HG03103 (cell line): ENCODE data around the gene OXER1.
A peak's percentile ranks its signal among the peaks of the same experiment; 100 is the strongest.
"Not testable (repeated sequence)": the region's sequence is repeated elsewhere in the genome, so short reads cannot be mapped to it uniquely, and the experiment has no call there.

Source experiments
- ATAC-seq: cut with Tn5 transposase; IDR thresholded peaks from one replicate; pipeline ENCODE4 v1.9.1; 2021; ENCODE audit warnings: low read depth; ENCODE audit not compliant: unreplicated experiment

The OXER1 gene

DNA sequence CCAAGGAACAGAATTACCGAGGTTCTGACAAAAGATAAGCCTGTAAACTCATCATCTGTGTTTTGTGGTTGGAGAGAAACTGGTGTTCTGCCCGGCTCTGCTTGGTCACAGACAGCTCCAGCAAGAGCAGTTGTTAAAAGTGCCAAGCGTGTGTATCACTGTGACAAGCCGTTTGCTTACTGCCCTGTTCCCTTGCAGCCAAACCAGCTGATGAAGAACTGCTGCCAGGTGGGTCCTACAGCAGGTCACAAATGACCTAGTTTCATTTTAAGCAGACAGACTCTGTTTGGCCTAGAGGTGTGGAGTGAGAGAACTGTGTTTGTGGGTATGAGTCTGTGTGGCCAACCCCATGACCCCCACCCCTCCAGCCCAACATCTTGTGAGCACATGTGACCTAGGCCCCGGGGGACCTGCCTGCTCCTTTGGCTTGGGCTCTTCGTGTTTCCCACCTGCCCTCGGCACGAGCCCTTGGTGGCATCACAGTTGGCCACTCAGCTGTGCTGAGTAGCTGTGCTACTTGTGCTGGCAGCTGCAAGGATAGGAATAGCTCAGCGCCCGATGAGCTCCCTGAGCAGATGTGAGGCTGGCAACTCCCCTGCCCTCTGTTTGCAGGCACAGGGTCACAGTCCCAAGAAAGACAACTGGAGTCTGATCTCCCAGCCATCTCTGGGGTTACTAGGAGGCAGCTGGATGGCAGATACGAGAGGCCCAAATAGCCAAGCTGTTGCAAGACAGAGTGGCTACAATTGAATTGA is 9.7 kb downstream of the OXER1 start:
- peak; percentile 50 for ATAC-seq

DNA sequence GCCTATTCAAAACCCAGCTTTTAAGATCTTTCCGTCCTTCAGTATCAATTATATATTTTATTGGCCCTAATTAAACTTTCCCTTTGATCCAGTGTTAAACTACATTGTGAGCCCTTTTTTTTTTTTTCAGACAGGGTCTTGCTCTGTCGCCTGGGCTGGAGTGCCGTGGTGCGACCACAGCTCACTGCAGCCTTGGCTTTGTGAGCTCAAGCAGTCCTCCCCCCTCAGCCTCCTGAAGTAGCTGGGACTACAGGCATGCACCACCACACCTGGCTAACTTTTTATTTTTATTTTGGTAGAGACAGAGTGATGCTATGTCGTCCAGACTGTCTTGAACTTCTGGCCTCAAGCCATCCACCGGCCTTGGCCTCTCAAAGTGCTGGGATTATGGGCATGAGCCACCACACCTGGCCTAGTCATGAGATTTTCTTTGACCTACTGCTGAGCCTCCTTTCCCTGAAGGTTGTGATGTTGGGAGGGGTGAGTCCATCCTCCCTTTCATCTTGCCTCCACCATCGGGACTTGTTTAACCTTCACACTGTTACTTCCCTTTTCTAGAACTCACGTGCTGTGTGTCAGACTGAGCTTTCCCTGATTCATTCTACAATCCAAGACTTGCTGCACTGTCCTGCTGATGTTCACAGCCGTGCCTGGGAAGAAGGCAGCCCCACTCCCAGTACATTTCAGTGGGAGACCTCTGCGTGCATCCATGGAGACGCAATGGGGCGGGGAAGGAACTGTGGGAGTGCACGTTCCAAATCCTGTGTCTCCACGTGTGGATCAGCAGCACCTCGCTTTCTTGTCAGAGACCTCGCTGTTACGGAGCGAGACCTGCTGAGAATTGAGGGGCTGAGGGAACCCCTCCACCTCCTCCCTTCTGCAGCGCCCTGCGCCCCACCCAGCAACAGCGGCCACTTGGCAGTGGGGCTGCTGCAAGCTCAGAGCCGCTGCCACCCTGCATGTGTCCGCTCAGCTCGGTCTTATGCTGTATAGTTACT is 10.8 kb downstream of the OXER1 start:
- no peak for ATAC-seq

DNA sequence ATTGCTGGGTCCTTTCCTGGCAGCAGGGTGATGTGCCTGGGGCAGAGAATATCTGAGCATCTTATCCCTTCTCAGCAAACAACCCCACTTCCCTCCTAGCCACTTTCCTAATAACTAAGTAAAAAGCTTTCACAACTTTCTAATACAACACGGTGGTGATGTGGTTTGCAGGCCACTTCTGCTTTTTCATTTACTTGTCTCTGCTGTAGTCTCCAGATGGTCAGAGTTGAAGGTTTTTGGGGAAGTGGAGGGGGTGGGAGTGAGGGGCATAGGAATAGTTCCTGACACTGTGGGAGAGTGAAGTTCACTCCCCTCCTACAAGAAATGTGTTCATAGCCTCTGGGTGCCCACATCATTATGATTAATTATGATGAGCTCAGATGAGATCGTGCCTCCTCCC is 11.6 kb downstream of the OXER1 start:
- peak; percentile 49 for ATAC-seq

DNA sequence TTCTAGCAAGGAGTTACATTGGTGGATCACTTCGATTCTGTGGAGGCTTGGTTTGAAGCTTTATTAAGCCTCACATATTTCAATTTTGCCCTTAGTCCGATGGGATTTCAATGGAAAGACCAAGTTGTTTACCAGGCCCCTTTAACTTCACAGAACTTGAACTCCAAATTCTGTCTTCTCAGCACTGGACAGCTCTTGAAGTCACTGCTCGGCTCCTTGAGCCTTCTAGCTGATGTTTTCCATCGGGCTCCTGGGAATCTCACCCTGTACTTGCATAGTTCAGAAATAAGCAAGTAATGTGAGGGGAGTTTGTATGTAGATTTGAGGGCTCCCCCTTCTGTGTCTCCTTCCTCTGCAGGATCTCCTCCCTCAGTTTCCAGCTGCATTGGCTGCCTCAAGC is 15.1 kb downstream of the OXER1 start:
- ATAC-seq = no peak

DNA sequence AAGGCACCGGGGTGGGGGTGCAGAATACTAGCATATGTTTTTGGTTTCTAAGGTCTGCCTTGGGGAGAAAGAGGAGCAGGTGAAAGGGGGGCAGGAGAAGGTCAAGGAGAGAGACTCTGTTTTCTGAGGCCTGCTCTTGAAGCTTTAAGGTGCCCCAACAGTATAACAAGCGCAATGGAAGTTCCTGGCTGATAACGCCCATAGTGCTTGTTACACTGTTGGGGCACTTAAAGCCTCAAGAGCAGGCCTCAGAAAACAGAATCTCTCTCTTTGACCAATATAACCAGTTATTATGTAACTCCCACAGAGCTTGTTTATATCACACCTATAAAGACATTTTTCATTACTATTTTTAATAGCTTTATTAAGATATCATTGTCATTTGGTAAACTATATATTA is 16.5 kb downstream of the OXER1 start:
- no peak for ATAC-seq

DNA sequence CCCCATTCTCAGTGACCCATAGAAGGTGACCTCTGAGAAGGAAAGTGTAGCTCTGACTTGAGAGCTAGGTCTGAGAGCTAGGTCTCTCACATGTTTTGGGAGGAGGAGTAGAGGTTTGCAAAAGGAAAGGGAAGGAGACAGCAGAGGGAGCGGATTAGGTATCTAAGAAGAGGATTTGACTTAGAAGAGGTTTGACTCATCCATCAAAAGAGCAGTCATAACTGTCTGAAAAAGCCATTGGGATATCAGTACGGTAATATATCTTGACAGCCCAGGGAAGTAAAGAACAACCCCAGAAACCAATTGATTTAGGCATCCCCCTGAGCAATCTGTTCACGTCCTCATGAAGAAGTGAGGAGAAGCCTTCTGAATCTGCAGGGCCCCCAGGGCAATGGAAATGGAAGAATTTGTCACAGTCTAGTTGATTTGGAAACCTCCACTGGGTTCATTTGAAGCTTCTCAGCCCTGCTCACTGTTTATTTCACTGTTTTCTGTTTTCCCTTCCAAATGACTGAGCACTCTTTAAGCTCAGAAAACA is 19.3 kb downstream of the OXER1 start:
- no peak for ATAC-seq

DNA sequence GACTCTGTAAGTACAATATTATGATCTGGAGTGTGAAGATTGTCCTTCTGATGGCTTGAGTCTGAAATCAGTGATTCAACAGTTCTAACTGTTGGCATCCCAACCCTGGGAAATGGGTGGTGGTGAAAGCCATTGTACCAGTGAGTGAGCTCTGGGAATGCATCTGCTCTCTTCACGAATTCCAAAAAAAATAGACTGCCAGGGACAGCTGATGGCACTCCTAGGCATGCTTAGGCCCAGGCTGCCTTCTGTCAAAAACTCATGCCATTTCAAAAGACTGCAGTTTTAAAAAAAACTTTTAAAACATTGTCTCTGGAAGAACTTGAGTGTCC is 20.3 kb downstream of the OXER1 start:
- no peak for ATAC-seq

DNA sequence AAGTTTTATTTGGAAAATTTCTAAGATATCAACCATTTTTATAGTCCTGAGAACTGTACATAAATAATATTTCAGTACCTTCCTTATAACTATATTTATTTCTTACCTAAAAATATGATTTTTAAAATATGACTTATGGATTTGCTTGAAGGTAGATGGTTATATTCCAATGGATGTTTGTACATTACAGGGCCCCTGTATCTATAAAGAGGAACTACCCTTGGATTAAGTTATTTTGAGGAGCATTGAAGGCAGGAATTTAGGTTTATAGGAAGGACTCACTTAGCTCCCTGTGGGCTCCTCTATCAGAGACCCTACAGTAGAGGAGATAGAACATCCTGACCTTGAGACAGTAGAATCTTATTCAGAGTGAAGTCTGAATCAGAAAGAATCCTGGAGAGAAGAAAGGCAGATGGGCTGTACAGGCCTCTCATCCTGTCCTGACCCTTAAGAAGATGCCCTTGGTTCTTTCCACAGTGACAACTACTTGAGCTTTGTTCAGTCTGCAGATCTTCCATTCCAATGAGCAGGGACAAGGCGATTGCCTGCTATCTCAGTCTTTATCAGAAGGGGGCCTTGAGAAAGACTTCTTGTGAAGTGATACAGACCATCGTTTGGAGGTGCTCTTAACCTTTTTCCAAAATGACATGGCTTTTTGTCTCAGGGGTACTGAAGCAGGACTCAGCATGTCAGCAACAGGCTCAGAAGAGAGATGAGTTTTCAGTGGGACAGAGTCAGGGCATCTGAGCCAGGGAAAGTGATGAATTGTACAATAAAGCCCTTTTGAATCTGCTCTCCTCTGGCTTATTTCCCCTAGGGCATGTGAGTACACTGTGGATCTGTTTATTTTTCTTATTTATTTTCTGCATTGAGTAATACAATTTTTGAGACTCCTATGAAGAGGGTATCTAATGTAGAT is 20.9 kb downstream of the OXER1 start:
- no peak for ATAC-seq

DNA sequence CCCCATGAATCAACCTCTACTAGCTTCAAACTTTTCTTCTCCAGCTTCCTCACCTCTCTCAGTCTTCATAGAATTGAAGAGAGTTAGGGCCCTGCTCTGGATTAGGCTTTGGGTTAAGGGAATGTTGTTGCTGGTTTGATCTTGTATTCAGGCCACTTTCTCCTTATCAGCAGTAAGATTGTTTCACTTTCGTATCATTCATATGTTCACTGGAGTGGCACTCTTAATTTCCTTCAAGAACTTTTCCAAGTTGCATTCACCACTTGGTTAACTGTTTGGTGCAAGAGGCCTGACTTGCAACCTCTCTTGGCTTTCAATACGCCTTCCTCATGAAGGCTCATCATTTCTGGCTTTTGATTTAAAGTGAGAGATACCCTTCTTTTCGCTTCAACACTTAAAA is 22.8 kb downstream of the OXER1 start:
- no peak for ATAC-seq

DNA sequence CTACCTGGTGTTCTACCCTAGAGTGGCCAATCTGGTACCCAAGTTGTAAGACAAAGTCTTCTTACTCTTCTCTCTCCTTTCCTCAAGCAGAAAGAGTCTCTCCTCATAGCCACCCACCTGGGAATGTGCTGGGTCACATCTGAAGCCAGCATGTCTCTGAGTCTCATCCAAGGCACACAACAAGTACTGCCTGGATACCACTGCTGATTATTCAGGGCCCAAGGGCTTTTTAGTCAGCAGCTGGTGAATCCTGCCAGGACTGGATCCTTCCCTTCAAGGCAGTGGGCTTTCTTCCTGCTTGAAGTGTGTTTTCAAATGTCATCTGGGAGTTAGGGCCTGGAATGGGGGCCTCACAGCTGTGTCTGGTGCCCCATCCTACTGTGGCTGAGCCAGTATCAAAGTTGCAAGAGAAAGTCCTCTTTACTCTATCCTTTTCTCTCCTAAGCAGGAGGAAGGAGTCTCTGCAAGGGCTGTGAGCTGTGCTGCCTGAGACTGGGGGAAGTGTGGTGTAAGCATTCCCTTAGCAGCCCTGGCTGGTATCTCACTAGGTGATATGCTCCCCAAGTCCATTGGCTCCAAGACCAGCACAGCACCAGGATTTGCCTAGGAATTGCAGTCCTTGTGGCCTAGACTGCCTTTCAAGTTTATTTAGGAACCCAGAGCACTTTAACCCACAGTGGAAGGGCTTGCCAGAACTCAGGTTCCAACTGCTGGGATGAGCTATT is 27.2 kb downstream of the OXER1 start:
- no peak for ATAC-seq

DNA sequence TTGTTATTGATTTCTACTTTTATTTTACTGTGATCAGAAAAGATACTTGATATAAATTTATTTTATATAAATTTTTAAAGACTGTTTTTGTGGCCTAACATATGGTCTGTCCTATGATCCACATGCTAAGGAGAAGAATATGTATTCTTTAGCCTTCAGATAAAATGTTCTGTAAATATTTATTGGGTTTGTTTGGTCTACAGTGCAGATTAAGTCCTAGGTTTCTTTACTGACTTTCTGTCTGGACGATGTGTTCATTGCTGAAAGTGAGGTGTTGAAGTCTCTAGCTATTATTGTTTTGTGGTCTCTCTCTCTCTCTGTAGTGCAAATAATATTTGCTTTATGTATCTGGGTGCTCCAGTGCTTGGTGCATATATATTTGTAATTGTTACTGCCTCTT is 30.1 kb downstream of the OXER1 start:
- no peak for ATAC-seq

DNA sequence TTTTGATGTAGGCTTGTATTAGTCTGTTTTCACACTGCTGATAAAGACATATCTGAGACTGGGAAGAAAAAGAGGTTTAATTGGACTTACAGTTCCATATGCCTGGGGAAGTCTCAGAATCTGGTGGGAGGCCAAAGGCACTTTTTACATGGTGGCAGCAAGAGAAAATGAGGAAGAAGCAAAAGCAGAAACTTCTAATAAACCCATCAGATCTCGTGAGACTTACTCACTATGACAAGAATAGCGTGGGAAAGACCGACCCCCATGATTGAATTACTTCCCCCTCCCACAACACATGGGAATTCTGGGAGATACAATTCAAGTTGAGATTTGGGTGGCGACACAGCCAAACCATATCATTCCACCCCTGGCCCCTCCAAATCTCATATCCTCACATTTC is 32.6 kb downstream of the OXER1 start:
- ATAC-seq = not testable (repeated sequence)

DNA sequence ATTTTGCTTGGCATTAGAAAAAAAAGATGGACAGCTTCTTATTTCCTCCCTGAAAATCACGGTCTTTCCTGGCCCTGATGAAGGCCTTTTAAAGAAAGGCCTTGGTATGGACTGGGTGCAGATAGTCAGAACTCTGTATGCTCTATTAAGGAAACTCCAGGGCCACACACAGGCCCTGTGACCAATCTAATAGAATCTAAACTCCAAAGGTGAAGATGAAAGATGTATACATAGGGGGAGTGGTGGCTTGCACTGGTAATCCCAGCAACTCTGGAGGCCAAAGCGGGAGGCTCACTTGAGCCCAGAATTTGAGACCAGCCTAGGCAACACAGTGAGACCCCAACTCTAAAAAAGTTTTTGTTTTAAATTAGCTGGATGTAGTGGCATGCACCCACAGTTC is 37.3 kb downstream of the OXER1 start:
- no peak for ATAC-seq

DNA sequence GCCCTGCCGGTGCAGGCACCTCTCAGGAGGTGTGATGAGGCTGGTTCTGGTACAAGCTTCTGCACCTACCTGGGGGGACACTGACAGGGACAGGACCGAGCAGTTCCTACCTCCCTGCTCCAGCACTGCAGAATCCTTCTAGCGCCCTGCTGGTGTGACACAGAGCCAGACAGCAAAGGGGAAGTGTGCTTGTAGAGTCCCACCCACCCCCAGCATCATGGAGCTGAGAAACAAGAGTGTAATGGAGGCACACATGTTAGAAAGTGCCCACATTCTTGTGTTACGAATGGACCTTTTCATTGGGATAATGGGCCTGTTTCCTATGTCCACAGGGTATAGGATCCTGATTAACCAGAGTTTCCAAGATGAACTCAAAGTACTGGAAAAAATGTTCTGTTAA is 38.3 kb downstream of the OXER1 start:
- no peak for ATAC-seq

DNA sequence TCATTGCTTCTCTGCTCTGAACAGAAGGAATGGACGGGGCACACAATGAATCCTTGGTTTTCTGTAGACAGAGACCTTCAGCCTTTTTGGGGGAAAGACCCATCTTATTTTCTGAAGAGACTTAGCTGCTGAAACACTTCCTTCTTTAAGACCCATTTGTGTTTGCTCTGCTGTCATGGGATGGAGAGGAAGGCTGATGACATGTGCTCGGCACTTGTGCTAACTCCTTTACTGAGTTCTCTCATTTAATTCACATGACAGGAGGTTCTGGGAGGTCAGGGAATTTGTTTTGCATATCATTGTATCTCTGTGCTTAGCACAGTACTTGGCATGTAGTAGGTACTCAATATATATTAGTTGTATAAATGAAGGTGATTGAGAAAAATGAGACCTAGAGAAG is 39.0 kb downstream of the OXER1 start:
- ATAC-seq = no peak

DNA sequence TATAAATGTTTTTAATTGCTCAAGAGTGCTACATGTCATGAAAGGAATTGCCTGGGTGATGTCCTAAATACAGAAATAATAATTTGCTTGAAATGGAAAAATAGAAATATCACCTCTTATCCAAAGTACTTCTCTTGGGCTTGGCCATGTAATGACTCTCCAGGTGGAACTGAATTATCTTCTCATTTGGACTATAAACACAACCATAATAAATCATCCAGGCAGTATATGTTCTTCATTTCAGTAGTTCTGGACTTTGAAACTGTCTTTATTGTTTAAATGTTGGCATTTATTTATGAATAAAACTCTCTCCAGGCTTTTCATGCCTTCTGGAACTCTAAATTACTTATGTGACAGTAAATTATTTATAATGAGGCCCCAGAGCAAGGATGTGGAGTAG is 40.5 kb downstream of the OXER1 start:
- ATAC-seq = no peak

DNA sequence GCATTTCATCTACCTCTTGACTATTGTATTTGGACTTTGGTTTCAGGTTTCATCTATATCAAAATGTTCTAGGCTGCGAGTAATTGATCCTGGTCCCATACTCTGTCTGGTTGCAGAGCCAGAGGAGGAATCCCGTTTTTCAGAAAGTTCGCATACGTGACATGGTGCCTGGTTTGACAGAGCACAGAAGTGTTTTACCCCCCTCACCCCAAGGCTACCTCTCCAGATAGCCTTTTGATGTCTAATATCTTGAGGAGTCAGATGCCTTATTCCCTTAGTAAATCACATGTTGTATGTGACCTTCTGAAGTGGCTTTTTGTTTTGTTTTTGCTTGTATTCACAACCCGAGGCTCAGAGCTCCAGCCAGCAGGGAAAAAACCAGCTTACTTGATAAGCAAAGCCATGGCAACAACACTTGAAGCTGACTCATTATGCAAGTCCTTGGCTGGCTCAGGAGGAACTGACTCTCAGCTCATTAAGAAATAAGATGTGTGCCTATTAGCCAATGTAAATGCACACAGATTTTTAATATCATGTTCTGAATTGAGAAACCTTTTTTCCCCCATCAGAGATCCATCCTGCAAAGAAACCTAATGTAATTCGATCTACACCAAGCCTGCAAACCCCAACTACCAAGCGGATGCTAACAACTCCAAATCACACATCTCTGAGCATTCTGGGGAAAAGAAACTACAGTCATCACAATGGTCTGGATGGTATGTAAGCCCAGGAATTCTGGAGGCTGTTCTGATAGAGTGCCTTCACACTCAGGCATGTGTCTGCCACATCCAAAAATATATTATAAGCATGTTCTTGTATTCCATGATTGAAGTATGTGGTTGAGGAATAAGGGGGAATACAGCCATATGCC is 41.4 kb downstream of the OXER1 start:
- ATAC-seq = peak; percentile 97

DNA sequence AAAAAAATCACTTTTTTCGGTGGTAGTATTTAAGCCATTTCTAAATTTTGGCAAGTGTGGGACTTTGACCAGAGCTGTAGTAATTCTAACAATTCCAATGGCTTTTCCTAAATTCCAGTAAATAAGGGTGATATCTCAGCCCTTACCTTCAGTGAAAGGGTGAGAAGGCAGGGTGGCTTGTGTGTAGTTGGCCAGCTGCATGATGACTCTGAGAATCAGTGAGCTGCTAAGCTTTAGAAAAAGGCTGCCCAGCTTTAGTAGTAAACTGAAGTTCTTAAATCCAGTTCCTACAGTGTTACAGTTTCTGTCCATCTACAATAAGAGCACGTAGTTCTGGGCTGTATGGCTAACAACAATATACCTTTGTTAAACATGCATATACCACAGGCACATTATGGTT is 42.0 kb downstream of the OXER1 start:
- ATAC-seq = no peak

DNA sequence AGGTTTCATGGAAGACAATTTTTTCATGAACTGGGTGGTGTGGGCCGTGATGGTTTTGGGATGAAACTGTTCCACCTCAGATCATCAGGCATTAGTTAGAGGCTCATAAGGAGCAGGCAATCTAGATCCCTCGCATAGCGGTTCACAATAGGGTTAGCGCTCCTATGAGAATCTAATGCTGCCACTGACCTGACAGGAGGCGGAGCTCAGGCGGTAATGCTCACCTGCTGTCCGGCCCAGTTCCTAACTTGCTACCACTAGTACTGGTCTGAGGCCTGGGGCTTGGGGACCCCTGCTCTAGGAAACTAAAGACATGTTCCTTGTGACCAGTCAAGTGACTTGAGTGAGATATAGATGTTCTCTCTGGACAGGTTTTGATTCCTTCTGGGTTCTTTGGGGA is 49.2 kb downstream of the OXER1 start:
- ATAC-seq = no peak
